CD14-positive monocyte (primary cell): Measurements from ENCODE around the gene COL5A2. TPM values are rescaled to one million over a fixed set of nuclear protein-coding genes. Genes with fewer than 3 reads are reported as not detected.

Source experiments
- DNase-seq, 3 donors: peaks; one replicate each; pipeline ENCODE4 v3.0.0-alpha.2; 2011 to 2022
- H2AFZ ChIP-seq: 2 replicates; pipeline ENCODE4 v1.6.0; 2012; ENCODE audit warnings: mild to moderate bottlenecking, low read depth, low read length, inconsistent platforms; ENCODE audit not compliant: insufficient read depth, poor library complexity, severe bottlenecking
- H3K27ac ChIP-seq, 2 donors: 1 replicate in 1 of 2; 2 replicates in 1 of 2; pipeline ENCODE4 v1.5.1; 2012 to 2013; ENCODE audit warnings: low read length in 2 of 2, control low read depth in 1 of 2, inconsistent platforms in 1 of 2, low read depth in 1 of 2, mild to moderate bottlenecking in 1 of 2
- H3K27me3 ChIP-seq, 2 donors: one replicate each; pipeline versions ENCODE4 v1.6.0 to v1.6.1; 2011 to 2013; ENCODE audit warnings: low read length in 2 of 2; ENCODE audit not compliant: control insufficient read depth in 2 of 2, insufficient read depth in 2 of 2
- H3K36me3 ChIP-seq, 2 donors: replicated peaks in 1 of 2; 1 replicate in 1 of 2; 2 replicates in 1 of 2; pipeline versions ENCODE4 v1.5.1 to v1.6.1; 2012 to 2013; ENCODE audit warnings: low read length in 2 of 2, control low read depth in 1 of 2, inconsistent platforms in 1 of 2, mild to moderate bottlenecking in 1 of 2; ENCODE audit not compliant: insufficient read depth in 2 of 2, control insufficient read depth in 1 of 2
- H3K4me1 ChIP-seq, 2 donors: 1 replicate in 1 of 2; 2 replicates in 1 of 2; pipeline versions ENCODE4 v1.5.1 to v1.6.1; 2012 to 2013; ENCODE audit warnings: low read length in 2 of 2, control low read depth in 1 of 2, inconsistent platforms in 1 of 2, mild to moderate bottlenecking in 1 of 2, moderate library complexity in 1 of 2; ENCODE audit not compliant: insufficient read depth in 2 of 2, control insufficient read depth in 1 of 2
- H3K4me2 ChIP-seq: replicated peaks from 2 replicates; pipeline ENCODE3; 2012; ENCODE audit warnings: low read length, moderate library complexity, mild to moderate bottlenecking; ENCODE audit not compliant: poor library complexity, severe bottlenecking; ENCODE audit errors: extremely low read depth
- H3K4me3 ChIP-seq, 3 experiments: fragments of 200-600 bp in 1 of 3; sonication (generic) in 1 of 3; replicated peaks in 1 of 3; 1 replicate in 2 of 3; 2 replicates in 1 of 3; pipeline ENCODE4 v1.5.1; 2011 to 2013; ENCODE audit warnings: low read length in 3 of 3, mild to moderate bottlenecking in 3 of 3, control low read depth in 2 of 3, low read depth in 2 of 3, inconsistent platforms in 1 of 3, moderate library complexity in 1 of 3
- H3K79me2 ChIP-seq: 2 replicates; pipeline ENCODE4 v1.6.0; 2012; ENCODE audit warnings: mild to moderate bottlenecking, control low read depth, inconsistent platforms, low read length, moderate library complexity; ENCODE audit not compliant: insufficient read depth
- H3K9ac ChIP-seq: 2 replicates; pipeline ENCODE4 v1.6.0; 2017; ENCODE audit warnings: low read length, mild to moderate bottlenecking; ENCODE audit not compliant: insufficient read depth, poor library complexity, severe bottlenecking
- H3K9me3 ChIP-seq, 2 donors: replicated peaks in 1 of 2; 1 replicate in 1 of 2; 2 replicates in 1 of 2; pipeline versions ENCODE4 v1.5.1 to v1.6.1; 2012 to 2013; ENCODE audit warnings: low read length in 2 of 2, control low read depth in 1 of 2; ENCODE audit not compliant: control insufficient read depth in 1 of 2, insufficient read depth in 1 of 2
- H4K20me1 ChIP-seq: 2 replicates; pipeline ENCODE4 v1.6.0; 2012; ENCODE audit warnings: mild to moderate bottlenecking, low read length, control low read depth, moderate library complexity; ENCODE audit not compliant: insufficient read depth
- H3K27ac Mint-ChIP-seq, 7 donors: one replicate each; pipeline ENCODE4 v1.8.0; 2020; ENCODE audit warnings: mild to moderate bottlenecking in 7 of 7, mixed read lengths in 7 of 7, moderate library complexity in 6 of 7, inconsistent platforms in 2 of 7
- H3K27me3 Mint-ChIP-seq, 3 donors: one replicate each; pipeline ENCODE4 v1.8.0; 2021 to 2022; ENCODE audit warnings: low read depth in 3 of 3, mild to moderate bottlenecking in 3 of 3, mixed read lengths in 3 of 3, moderate library complexity in 3 of 3, inconsistent platforms in 1 of 3
- H3K36me3 Mint-ChIP-seq, 2 donors: one replicate each; pipeline ENCODE4 v1.8.0; 2020; ENCODE audit warnings: mixed read lengths in 2 of 2, inconsistent platforms in 1 of 2, mild to moderate bottlenecking in 1 of 2
- H3K4me1 Mint-ChIP-seq: one replicate; pipeline ENCODE4 v1.8.0; 2020; ENCODE audit warnings: mild to moderate bottlenecking, mixed read lengths
- H3K4me3 Mint-ChIP-seq, 2 donors: one replicate each; pipeline ENCODE4 v1.8.0; 2020; ENCODE audit warnings: mild to moderate bottlenecking in 2 of 2, mixed read lengths in 2 of 2, moderate library complexity in 1 of 2
- H3K9me3 Mint-ChIP-seq, 7 donors: one replicate each; pipeline ENCODE4 v1.8.0; 2020 to 2022; ENCODE audit warnings: mixed read lengths in 7 of 7, mild to moderate bottlenecking in 6 of 7, moderate library complexity in 6 of 7, inconsistent platforms in 2 of 7
- CTCF ChIP-seq: fragments of 200-600 bp; IDR thresholded peaks from one replicate; pipeline ENCODE4 v1.8.0; 2022; ENCODE audit warnings: antibody characterized with exemption, mild to moderate bottlenecking
- WGBS: methylation state at CpG from one replicate; pipeline ENCODE4 v1.1.5; 2013; ENCODE audit warnings: missing lambda C conversion rate; ENCODE audit not compliant: insufficient coverage; 5-methylcytosine and 5-hydroxymethylcytosine counted together
- intact Hi-C, 2 donors: fragments of 100-400 bp; cut with micrococcal nuclease; formaldehyde crosslinking; loops; one replicate each; pipeline versions ENCODE4 v1.15.0 to v1.15.1; 2023
- polyA plus RNA-seq, 3 donors: library from polyadenylated mRNA; depleted of rRNA in 1 of 3; unstranded in 2 of 3; stranded (reverse) in 1 of 3; fragments of 300-500 nt in 2 of 3; fragments of >200 nt in 1 of 3; fragmentation: Illumina TruSeq in 2 of 3; gene quantifications; 1 replicate in 2 of 3; 2 replicates in 1 of 3; pipeline ENCODE4 v1.2.3, GENCODE V29; 2012 to 2021

Gene COL5A2
- polyA plus RNA-seq, 3 donors, result 0.13 TPM; not detected in 2

- H3K4me3 Mint-ChIP-seq, result no peak overlapping the region
- DNase-seq, result no peak
- intact Hi-C loops, result no loop called here
- Histone ChIP-seq H3K27ac (no peak overlapping the region), H3K4me3 (no peak overlapping the region), H3K9ac (no peak overlapping the region), H4K20me1 (no peaks in the 10 kb centered on the region), H3K4me2 (no peak overlapping the region), H2AFZ (no peak overlapping the region), H3K36me3 (no peaks in the 10 kb centered on the region), H3K9me3 (no peaks in the 10 kb centered on the region), H3K79me2 (no peaks in the 10 kb centered on the region), H3K4me1 (no peaks in the 10 kb centered on the region), H3K27me3 (no peaks in the 10 kb centered on the region)
- no peak for TF ChIP-seq CTCF
- H3K36me3 Mint-ChIP-seq, result no peaks in the 10 kb centered on the region
- H3K27ac Mint-ChIP-seq, result no peak overlapping the region
- no peaks in the 10 kb centered on the region for H3K4me1 Mint-ChIP-seq
- H3K9me3 Mint-ChIP-seq, result no peaks in the 10 kb centered on the region
- WGBS, result no CpG with 5 or more reads among the region's 2 CpGs
- H3K27me3 Mint-ChIP-seq, result peaks cover 0 to 3% (median 0%) of the 10 kb centered on the region in 3 donors
These were observed 68.4 kb downstream of the COL5A2 start for GRCh38 chr2:189111063-189111715.

- H2AFZ ChIP-seq, result no peak overlapping the region
- H3K36me3 Mint-ChIP-seq, result no peaks in the 10 kb centered on the region
- no peak for DNase-seq
- H3K27ac Mint-ChIP-seq, result no peak overlapping the region
- H3K4me3 ChIP-seq, result no peak overlapping the region
- no peaks in the 10 kb centered on the region for H3K36me3 ChIP-seq
- no peak overlapping the region for H3K4me3 Mint-ChIP-seq
- peaks cover 0 to 3% (median 0%) of the 10 kb centered on the region in 3 donors for H3K27me3 Mint-ChIP-seq
- no peaks in the 10 kb centered on the region for H3K79me2 ChIP-seq
- no peaks in the 10 kb centered on the region for H3K9me3 ChIP-seq
- intact Hi-C loops, result no loop called here
- H4K20me1 ChIP-seq, result no peaks in the 10 kb centered on the region
- H3K4me2 ChIP-seq, result no peak overlapping the region
- TF ChIP-seq CTCF, result no peak
- H3K27me3 ChIP-seq, result no peaks in the 10 kb centered on the region
- WGBS, result 100% methylated on average over 2 of the region's 2 CpGs
- H3K9me3 Mint-ChIP-seq, result no peaks in the 10 kb centered on the region
- no peak overlapping the region for H3K9ac ChIP-seq
- no peaks in the 10 kb centered on the region for H3K4me1 ChIP-seq
- no peak overlapping the region for H3K27ac ChIP-seq
- no peaks in the 10 kb centered on the region for H3K4me1 Mint-ChIP-seq
These were observed 69.6 kb downstream of the COL5A2 start for GRCh38 chr2:189109921-189110397.
